SK-N-SH treated with all-trans-retinoic acid at 6 μM for 48 hours (cell line): ENCODE results near the gene HIKESHI.

Source experiments
- BACH2 ChIP-seq: fragments of 250-450 bp; sonication (Bioruptor Pico); IDR thresholded peaks from 2 replicates; pipeline ENCODE4 v1.9.0; 2021; ENCODE audit warnings: mild to moderate bottlenecking, borderline replicate concordance
- ZFP3 ChIP-seq: fragments of 250-450 bp; sonication (Bioruptor Pico); IDR thresholded peaks from 2 replicates; pipeline ENCODE4 v1.5.0; 2020; ENCODE audit warnings: mild to moderate bottlenecking, moderate library complexity

- peak; percentile 71 for TF ChIP-seq ZFP3 (CRISPR knock-in tag)
- no peak for TF ChIP-seq BACH2
Measured at GRCh38 chr11:86302092-86302793, at the start of gene HIKESHI.
